Caco-2 (cell line): ENCODE data around the gene HDAC11. TPM values are rescaled to one million over a fixed set of nuclear protein-coding genes. Genes with fewer than 3 reads are reported as not detected.

Source experiments
- BruUV-seq: library from RNA; stranded (reverse); fragments of 400-500 nt; replicated peaks from 2 replicates; lab custom pipeline; 2021; lab: Mats Ljungman, UMichigan
- CTCF ChIA-PET: fragments of 300-600 bp; sonication (Branson Sonifier 250); formaldehyde crosslinking; loops from one replicate; lab custom pipeline; 2022; ENCODE audit warnings: antibody characterized with exemption; lab: Charles Lee
- POLR2A ChIA-PET: fragments of 300-600 bp; sonication (Branson Sonifier 250); formaldehyde crosslinking; loops from one replicate; lab custom pipeline; 2022; ENCODE audit warnings: antibody characterized with exemption; lab: Charles Lee
- DNase-seq, 2 experiments: peaks; one replicate each; pipeline versions ENCODE4 v3.0.0 to v3.0.0-alpha.2; 2020 to 2022
- H3K27me3 ChIP-seq: replicated peaks from 2 replicates; pipeline ENCODE4 v1.6.0; 2011; ENCODE audit warnings: low read length; ENCODE audit not compliant: control insufficient read depth, insufficient read depth
- H3K36me3 ChIP-seq: 2 replicates; pipeline ENCODE4 v1.5.1; 2011; ENCODE audit warnings: low read length; ENCODE audit not compliant: control insufficient read depth, insufficient read depth
- H3K4me1 ChIP-seq: fragments of 250-450 bp; sonication (Bioruptor Pico); 2 replicates; pipeline ENCODE4 v1.5.1; 2020; ENCODE audit warnings: mild to moderate bottlenecking
- H3K4me3 ChIP-seq: 2 replicates; pipeline ENCODE4 v1.5.1; 2011; ENCODE audit warnings: low read depth, mild to moderate bottlenecking, control low read depth, low read length
- H3K9me3 ChIP-seq: fragments of 250-450 bp; sonication (Bioruptor Pico); 2 replicates; pipeline ENCODE4 v1.5.1; 2020; ENCODE audit warnings: mild to moderate bottlenecking, moderate library complexity
- H3K27ac Mint-ChIP-seq: one replicate; pipeline ENCODE4 v1.8.0; 2022; ENCODE audit warnings: mixed read lengths; ENCODE audit not compliant: unreplicated experiment
- H3K27me3 Mint-ChIP-seq: one replicate; pipeline ENCODE4 v1.8.0; 2022; ENCODE audit warnings: mixed read lengths; ENCODE audit not compliant: insufficient read depth, unreplicated experiment
- H3K36me3 Mint-ChIP-seq: one replicate; pipeline ENCODE4 v1.8.0; 2022; ENCODE audit warnings: mild to moderate bottlenecking, mixed read lengths; ENCODE audit not compliant: insufficient read depth, unreplicated experiment
- H3K4me1 Mint-ChIP-seq: one replicate; pipeline ENCODE4 v1.8.0; 2022; ENCODE audit warnings: low read depth, mixed read lengths; ENCODE audit not compliant: unreplicated experiment
- H3K4me3 Mint-ChIP-seq: one replicate; pipeline ENCODE4 v1.8.0; 2022; ENCODE audit warnings: mild to moderate bottlenecking, moderate library complexity, mixed read lengths; ENCODE audit not compliant: unreplicated experiment
- H3K9me3 Mint-ChIP-seq: one replicate; pipeline ENCODE4 v1.8.0; 2022; ENCODE audit warnings: mixed read lengths; ENCODE audit not compliant: unreplicated experiment
- CTCF ChIP-seq, 2 experiments: fragments of 200-600 bp in 1 of 2; IDR thresholded peaks; 1 replicate in 1 of 2; 2 replicates in 1 of 2; pipeline versions ENCODE4 v1.5.1 to v1.8.0; 2011 to 2022; ENCODE audit warnings: antibody characterized with exemption in 1 of 2, control low read depth in 1 of 2, inconsistent platforms in 1 of 2, low read depth in 1 of 2, low read length in 1 of 2, mild to moderate bottlenecking in 1 of 2, moderate library complexity in 1 of 2; ENCODE audit not compliant: insufficient read depth in 1 of 2, severe bottlenecking in 1 of 2, unreplicated experiment in 1 of 2
- intact Hi-C: fragments of 100-400 bp; cut with micrococcal nuclease; formaldehyde crosslinking; loops from one replicate; pipeline ENCODE4 v1.10.0; 2022; ENCODE audit not compliant: unreplicated experiment
- total RNA-seq: library from RNA; stranded (reverse); gene quantifications from 2 replicates; pipeline ENCODE4 v1.2.3, GENCODE V29; 2022

Gene HDAC11
- total RNA-seq, 1 experiment from 2014 or later: 10.9 TPM

GRCh38 chr3:13491206-13491974, 11.3 kb downstream of the HDAC11 start:
- no peak overlapping the region for H3K4me3 ChIP-seq
- no peaks in the 10 kb centered on the region for H3K9me3 Mint-ChIP-seq
- no peak for DNase-seq
- no TSS peak for BruUV-seq
- H3K27ac Mint-ChIP-seq: no peak overlapping the region
- H3K4me1 Mint-ChIP-seq: no peaks in the 10 kb centered on the region
- intact Hi-C loops: no loop called here
- CTCF ChIA-PET: no interaction called here
- H3K36me3 ChIP-seq: no peaks in the 10 kb centered on the region
- no peaks in the 10 kb centered on the region for H3K36me3 Mint-ChIP-seq
- H3K4me3 Mint-ChIP-seq: no peak overlapping the region
- TF ChIP-seq CTCF (IDR thresholded peaks at IDR 0.05; ENCODE audit: insufficient read depth in 1 of 2, low read depth in 1 of 2, low read length in 1 of 2, severe bottlenecking in 1 of 2, unreplicated experiment in 1 of 2): no peak
- 0 out of 2 replicates have a peak, but pooled peaks cover 3% of the 10 kb centered on the region for H3K9me3 ChIP-seq
- H3K27me3 Mint-ChIP-seq: no peaks in the 10 kb centered on the region
- H3K4me1 ChIP-seq: no peaks in the 10 kb centered on the region
- POLR2A ChIA-PET: no interaction called here
- no peaks in the 10 kb centered on the region for H3K27me3 ChIP-seq

GRCh38 chr3:13492048-13492447, 11.9 kb downstream of the HDAC11 start:
- Histone ChIP-seq H3K4me3 (no peak overlapping the region), H3K27me3 (no peaks in the 10 kb centered on the region), H3K4me1 (no peaks in the 10 kb centered on the region), H3K36me3 (no peaks in the 10 kb centered on the region), H3K9me3 (0 out of 2 replicates have a peak, but pooled peaks cover 3% of the 10 kb centered on the region)
- ChIA-PET POLR2A (no interaction called here), CTCF (no interaction called here)
- Mint-ChIP-seq H3K27ac (no peak overlapping the region), H3K9me3 (no peaks in the 10 kb centered on the region), H3K4me1 (no peaks in the 10 kb centered on the region), H3K27me3 (no peaks in the 10 kb centered on the region), H3K4me3 (no peak overlapping the region), H3K36me3 (no peaks in the 10 kb centered on the region)
- no peak for DNase-seq
- intact Hi-C loops: no loop called here
- TF ChIP-seq CTCF (IDR thresholded peaks at IDR 0.05; ENCODE audit: insufficient read depth in 1 of 2, low read depth in 1 of 2, low read length in 1 of 2, severe bottlenecking in 1 of 2, unreplicated experiment in 1 of 2): no peak
- BruUV-seq: no TSS peak

- Mint-ChIP-seq H3K4me3 (no peak overlapping the region), H3K9me3 (no peaks in the 10 kb centered on the region), H3K4me1 (no peaks in the 10 kb centered on the region), H3K27ac (no peak overlapping the region), H3K27me3 (no peaks in the 10 kb centered on the region), H3K36me3 (no peaks in the 10 kb centered on the region)
- H3K4me3 ChIP-seq: no peak overlapping the region
- intact Hi-C loops: no loop called here
- BruUV-seq: no TSS peak
- H3K4me1 ChIP-seq: no peaks in the 10 kb centered on the region
- no peaks in the 10 kb centered on the region for H3K27me3 ChIP-seq
- CTCF ChIA-PET: no interaction called here
- DNase-seq: peak in 1 of 2 experiments; percentile 14
- H3K36me3 ChIP-seq: no peaks in the 10 kb centered on the region
- POLR2A ChIA-PET: no interaction called here
- TF ChIP-seq CTCF (IDR thresholded peaks at IDR 0.05; ENCODE audit: insufficient read depth in 1 of 2, low read depth in 1 of 2, low read length in 1 of 2, severe bottlenecking in 1 of 2, unreplicated experiment in 1 of 2): no peak
- 0 out of 2 replicates have a peak, but pooled peaks cover 3% of the 10 kb centered on the region for H3K9me3 ChIP-seq
These were observed 13.1 kb downstream of the HDAC11 start for GRCh38 chr3:13492976-13493866.
